HPDE6-E6E7 (cell line): Measurements from ENCODE around the gene GPR15LG.
A peak's percentile ranks its signal among the peaks of the same experiment; 100 is the strongest.
"Not testable (repeated sequence)": the region's sequence is repeated elsewhere in the genome, so short reads cannot be mapped to it uniquely, and the experiment has no call there.

Source experiments
- DNase-seq: peaks from one replicate; pipeline ENCODE4 v3.0.0; 2011; ENCODE audit warnings: missing footprints; ENCODE audit errors: extremely low spot score

The GPR15LG gene

GRCh38 chr10:84166620-84167288 is 6.8 kb upstream of the GPR15LG start:
- DNase-seq = no peak

DNA sequence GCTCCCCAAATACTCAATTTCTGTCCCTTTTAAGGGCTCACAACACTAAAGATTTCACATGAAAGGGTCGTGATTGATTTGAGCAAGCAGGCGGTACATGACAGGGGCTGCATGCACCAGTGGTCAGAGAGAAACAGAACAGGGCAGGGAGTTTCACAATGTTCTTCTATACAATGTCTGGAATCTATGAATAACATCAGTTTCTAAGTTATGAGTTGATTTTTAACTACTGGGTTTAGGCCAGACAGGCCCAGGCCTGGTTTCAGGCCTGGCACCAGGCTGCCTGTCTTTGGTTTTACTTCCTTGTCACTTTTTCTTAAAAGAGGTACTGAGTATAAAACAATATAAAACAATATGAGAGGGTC is 6.3 kb upstream of the GPR15LG start:
- not testable (repeated sequence) for DNase-seq

GRCh38 chr10:84168382-84168781 is 5.2 kb upstream of the GPR15LG start:
- not testable (repeated sequence) for DNase-seq

DNA sequence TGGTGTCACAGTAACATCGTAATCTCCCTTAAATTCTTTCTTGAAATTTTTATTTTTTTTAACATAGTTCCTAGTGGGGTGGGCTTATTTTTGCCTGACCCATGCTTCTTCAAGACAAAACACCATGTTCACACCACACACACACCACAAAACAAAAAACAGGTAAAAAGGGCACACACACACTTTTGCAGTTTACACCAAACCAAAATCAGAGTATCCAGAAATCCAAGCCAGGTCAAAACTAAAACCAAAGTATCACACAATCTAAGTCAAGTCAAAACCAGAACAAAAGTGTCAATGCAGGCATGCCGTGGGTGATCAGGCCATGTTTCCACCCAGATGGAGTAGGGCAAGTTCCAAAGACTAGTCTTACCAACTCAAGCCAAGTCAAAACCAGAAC is 2.4 kb upstream of the GPR15LG start:
- DNase-seq = not testable (repeated sequence)

DNA sequence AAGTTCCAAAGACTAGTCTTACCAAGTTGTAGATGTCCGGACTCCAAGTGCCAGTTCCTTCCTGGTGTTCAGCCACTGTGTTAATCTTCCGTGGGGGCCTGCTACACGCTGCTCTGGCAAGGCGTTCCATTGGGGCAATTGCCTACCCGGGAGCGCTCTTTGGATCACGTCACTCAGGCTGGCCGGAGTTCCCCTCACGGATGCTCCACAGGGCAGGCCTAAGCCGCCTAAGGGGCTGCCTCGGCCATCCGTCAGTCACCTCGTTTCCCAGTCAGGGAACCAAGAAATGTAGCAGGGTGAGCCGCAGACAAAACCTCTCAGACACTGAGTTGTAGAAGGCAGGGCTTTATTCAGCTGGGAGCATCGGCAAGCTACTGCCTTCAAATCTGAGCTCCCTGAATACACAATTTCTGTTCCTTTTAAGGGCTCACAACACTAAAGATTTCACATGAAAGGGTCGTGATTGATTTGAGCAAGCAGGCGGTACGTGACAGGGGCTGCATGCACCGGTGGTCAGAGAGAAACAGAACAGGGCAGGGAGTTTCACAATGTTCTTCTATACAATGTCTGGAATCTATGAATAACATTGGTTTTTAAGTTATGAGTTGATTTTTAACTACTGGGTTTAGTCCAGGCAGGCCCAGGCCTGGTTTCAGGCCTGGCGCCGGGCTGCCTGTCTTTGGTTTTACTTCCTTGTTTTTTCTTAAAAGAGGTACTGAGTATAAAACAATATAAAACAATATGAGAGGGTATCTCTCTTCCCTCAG is 1.7 kb upstream of the GPR15LG start:
- DNase-seq = not testable (repeated sequence)

- no peak for DNase-seq
Observed at GRCh38 chr10:84172467-84173356, 889 bp upstream of the GPR15LG start.

DNA sequence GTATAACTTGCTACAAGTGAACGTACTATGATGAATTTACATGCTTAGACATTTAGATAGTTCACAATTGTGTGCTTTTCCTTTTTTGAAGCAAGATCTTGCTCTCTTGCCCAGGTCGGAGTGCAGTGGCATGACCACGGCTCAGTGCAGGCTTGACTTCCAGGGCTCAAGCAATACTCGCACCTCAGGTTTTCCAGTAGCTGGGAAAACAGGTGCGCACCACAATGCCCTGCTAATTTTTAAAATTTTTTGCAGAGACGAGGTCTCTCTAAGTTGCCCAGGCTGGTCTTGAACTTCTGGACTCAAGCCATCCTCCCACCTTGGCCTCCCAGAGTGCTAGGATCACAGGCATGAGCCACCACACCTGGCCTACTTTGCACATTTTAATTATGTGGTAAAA is 1.8 kb downstream of the GPR15LG start:
- DNase-seq = no peak

DNA sequence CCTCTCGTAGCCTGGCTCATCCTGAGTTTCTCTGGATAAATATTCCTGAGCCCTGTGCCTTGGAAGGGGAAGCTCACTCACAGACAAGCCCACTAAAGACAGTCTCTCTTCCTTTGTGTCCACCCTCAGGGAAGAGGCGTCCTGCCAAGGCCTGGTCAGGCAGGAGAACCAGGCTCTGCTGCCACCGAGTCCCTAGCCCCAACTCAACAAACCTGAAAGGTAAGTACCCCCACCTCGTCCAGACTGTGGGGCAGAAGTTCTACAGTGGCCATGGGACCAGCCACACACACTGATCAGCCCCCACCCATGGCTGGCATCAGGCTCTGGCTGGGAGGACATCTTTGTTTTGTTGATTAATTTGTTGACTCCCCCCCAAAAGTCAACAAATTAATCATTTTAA is 2.8 kb downstream of the GPR15LG start:
- no peak for DNase-seq

DNA sequence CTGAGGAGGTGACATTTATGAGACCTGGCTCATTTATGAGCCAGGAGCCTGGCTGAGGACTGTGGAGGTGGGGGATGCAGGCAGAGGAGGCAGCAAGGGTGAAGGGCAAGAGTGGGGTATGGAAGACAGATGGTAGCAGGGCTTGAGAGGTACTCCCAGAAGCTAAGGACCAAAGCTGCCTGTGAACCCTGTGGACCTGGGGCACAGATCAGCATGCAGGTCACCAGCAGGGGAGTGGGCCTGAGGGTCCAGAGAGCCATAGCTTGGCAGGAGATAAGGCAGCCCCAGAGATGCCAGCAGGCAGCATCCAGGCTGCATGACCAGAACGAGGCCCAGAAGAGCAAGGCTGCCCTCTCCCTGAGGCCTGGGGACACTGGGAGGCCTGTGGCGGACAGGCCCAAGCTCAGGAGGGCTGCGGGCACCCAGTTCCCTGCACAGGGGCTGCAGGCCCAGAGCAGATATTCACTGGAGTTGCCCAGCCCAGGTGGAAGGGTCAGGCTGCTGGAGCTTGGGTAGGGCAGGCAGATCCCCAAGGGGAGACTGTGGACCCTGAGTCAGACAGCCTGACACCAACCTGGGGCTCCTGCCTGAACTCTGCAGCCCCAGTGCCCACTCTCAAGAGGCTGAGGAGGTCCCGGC is 3.4 kb downstream of the GPR15LG start:
- DNase-seq = no peak

DNA sequence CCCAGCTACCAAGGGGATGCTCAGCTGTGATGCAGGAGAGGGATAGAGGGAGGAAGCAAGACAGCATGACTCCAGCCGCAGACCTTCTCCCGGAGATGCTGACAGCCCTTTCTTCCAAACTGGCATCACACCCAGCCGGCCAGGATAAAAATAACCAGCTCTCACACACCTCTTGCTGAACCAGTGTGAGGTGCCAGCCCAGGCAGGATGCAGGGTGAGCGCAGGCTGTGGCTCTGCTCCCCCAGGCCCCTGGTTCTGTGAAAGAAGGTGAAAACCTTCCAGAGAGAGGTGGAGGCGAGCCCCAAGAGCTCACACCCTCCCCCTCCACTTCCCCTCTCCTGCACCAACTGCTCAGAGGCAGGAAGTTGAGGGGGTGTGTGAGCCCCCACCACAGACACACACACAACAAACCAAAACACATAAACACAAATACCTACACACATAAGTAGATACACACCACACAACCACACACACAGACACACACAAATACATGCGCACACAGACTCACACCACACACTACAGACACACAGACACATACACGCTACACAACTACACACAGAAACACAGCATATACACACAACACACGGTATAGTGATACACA is 4.0 kb downstream of the GPR15LG start:
- no peak for DNase-seq

GRCh38 chr10:84178160-84178609 is 4.6 kb downstream of the GPR15LG start:
- no peak for DNase-seq

DNA sequence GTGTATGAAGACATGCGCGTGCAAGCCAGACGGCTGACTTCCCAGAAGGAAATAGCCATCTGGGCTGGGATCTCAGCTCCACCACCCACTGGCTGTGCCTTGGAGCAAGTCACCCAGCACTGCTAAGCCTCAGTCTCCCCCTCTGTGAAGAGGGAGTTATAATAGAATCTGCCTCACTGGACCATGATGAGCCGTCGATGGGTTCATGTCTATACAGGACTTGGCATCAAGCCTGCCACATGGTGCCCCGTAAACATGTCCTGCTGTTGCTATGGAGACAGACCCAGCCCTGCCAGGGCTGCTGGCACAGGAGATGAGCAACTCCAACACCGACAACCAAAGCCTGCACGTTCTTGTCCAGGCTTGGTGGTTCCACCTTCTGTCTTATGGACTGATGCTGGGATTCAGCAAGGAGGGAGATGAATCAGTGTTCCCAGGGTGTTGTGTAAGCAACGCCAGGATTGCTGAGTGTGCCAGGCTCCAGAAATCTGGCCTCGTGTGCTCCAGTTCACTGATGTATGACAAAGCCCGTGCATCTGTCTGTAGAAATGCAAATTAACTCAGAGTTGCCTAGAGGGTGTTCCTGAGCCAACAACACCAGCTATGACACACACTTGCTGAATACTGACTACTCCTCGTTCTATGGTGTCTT is 5.6 kb downstream of the GPR15LG start:
- peak; percentile 96 for DNase-seq

DNA sequence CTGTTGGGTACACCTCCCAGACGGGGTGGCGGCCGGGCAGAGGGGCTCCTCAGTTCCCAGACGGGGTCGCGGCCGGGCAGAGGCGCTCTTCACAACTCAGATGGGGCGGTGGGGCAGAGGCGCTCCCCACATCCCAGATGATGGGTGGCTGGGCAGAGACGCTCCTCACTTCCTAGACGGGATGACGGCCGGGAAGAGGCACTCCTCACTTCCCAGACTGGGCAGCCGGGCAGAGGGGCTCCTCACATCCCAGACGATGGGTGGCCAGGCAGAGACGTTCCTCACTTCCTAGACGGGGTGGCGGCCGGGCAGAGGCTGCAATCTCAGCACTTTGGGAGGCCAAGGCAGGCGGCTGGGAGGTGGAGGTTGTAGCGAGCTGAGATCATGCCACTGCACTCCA is 6.8 kb downstream of the GPR15LG start:
- DNase-seq = not testable (repeated sequence)

DNA sequence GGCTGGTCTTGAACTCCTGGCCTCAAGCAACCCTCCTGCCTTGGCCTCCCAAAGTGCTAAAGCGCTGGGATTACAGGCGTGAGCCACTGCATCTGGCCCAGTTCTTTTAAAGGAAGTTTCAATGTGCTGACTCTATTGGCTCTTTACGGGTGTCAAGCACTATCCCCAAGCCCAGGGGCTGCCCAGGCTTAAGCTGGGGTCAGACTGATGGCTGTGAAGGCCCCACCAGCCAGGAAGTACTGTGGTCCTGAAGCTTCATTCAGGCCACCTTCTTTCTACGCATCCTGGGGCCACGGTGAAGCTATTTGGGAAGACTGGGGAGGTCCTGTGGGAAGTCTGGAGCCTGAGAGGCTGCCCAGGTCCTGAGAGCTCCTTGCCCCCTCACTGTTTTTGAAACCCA is 8.0 kb downstream of the GPR15LG start:
- DNase-seq = no peak

DNA sequence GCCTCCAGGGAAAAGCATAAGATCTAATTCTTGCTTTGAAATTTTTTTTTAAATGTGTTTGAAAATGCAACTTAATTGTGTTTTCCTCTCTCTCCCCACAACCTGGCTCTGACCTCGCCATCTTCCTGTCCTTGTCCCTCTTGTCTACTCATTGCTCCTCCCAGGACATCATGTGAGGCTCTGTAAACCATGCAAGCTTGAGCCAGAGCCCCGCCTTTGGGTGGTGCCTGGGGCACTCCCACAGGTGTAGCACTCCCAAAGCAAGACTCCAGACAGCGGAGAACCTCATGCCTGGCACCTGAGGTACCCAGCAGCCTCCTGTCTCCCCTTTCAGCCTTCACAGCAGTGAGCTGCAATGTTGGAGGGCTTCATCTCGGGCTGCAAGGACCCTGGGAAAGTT is 10.9 kb downstream of the GPR15LG start:
- DNase-seq = no peak

DNA sequence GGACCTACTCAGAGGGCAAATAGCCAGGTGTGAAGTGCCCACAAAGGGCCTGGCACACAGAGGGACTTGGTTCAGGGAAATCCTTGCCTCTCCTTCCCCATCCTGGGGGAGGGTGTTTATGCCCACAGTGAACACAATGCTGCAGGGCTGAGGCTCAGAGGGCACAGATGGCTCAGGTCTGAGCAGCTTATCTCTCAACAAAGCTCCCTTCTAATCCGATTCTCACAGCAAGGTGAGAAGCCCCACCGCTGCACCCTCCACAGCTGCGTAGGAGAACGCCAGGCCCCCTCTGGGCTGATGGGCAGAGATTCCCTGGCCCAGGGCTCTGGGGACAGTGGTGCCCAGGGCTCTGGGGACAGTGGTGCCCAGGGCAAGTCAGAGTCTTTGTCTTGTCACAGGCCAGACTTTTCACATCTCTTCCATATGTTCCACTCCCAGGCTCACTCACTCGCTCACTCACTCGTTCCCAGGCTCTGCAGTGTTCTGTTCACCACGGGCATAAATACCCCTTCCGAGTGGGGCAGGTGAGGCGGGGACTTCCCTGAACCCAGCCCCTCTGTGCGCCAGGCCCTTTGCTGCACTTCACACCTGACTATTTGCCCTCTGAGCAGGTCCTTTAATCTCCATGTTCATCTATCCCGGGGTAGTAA is 12.1 kb downstream of the GPR15LG start:
- no peak for DNase-seq

DNA sequence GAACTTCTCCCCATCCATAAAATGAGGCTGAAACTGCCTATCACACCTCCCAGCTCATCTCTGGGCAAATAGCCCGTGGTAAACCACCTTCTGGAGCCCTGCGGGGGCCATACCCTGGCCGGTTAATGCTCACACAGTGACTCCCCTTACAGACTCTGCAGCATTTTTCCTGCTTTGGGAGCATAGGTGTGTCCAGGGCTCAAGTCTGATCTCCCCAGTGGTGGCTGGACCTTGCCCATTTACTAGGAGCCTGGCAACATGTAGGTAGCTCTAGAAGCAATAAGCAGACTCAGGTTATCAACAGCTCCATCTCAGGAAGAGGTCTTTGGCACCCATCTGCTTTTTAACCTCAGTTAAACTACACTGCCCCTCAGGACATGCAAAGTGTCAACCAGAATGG is 15.2 kb downstream of the GPR15LG start:
- no peak for DNase-seq

GRCh38 chr10:84190621-84191020 is 17.0 kb downstream of the GPR15LG start:
- no peak for DNase-seq

- DNase-seq = no peak
Observed at GRCh38 chr10:84191106-84191505, 17.5 kb downstream of the GPR15LG start.

DNA sequence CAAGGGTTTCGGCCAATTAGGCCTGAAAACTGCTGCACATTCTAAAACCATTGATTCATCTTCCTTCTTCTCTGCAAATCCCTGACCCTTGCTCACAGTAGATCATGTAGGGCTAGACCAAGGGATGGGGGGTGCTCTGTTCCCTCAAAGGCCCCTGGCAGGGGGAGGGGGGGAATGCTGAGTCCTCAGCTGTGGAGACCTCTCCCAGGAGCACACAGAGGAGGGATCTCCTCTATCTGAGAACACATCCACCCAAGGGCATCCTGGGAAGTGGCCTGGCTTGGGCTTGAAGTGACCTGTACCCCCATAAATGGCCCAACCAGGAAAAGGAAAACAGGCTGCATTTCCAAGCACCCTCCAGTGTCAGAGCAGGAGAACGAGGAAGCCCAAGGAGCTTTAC is 19.7 kb downstream of the GPR15LG start:
- DNase-seq = no peak
